Spinal cord (tissue), 10 donors: ENCODE data around the gene KCTD12. TPM values are rescaled to one million over a fixed set of nuclear protein-coding genes. Genes with fewer than 3 reads are reported as not detected.

ENCODE experiments used
- DNase-seq, 6 donors: peaks; one replicate each; pipeline versions ENCODE4 v3.0.0 to v3.0.0-alpha.2; 2013 to 2015; ENCODE audit warnings: low spot score in 6 of 6, low read depth in 4 of 6
- H3K27ac ChIP-seq: one replicate; pipeline ENCODE4 v1.5.1; 2013; ENCODE audit warnings: low read depth, low read length, control low read depth
- H3K27me3 ChIP-seq: one replicate; pipeline ENCODE4 v1.6.1; 2013; ENCODE audit warnings: low read length; ENCODE audit not compliant: control insufficient read depth, insufficient read depth
- H3K36me3 ChIP-seq: one replicate; pipeline ENCODE4 v1.6.1; 2013; ENCODE audit warnings: low read length; ENCODE audit not compliant: control insufficient read depth, insufficient read depth
- H3K4me1 ChIP-seq: one replicate; pipeline ENCODE4 v1.6.1; 2013; ENCODE audit warnings: low read length; ENCODE audit not compliant: control insufficient read depth, insufficient read depth
- H3K4me3 ChIP-seq: one replicate; pipeline ENCODE4 v1.5.1; 2013; ENCODE audit warnings: low read depth, low read length, control low read depth
- H3K9me3 ChIP-seq: one replicate; pipeline ENCODE4 v1.6.1; 2013; ENCODE audit warnings: low read length; ENCODE audit not compliant: control insufficient read depth, insufficient read depth
- WGBS: methylation state at CpG from one replicate; pipeline ENCODE4 v1.1.5; 2013; ENCODE audit warnings: missing lambda C conversion rate; ENCODE audit not compliant: insufficient coverage; 5-methylcytosine and 5-hydroxymethylcytosine counted together
- long read RNA-seq, 4 donors: transcript quantifications; one replicate each; lab custom pipeline, GENCODE V29; 2026
- polyA plus RNA-seq, 2 donors: library from polyadenylated mRNA; unstranded; fragments of 120-200 nt; gene quantifications; one replicate each; pipeline ENCODE4 v1.2.1, GENCODE V29; 2013; ENCODE audit not compliant: insufficient read length in 2 of 2
- total RNA-seq, 2 donors: library from RNA; depleted of rRNA in 1 of 2; stranded (reverse); fragments of 120-200 nt in 1 of 2; fragments of >200 nt in 1 of 2; gene quantifications; one replicate each; pipeline versions ENCODE4 v1.2.3 to v1.2.4, GENCODE V29; 2013 to 2014
- donor health status: healthy.

The KCTD12 gene
- 100 to 1,000 TPM in 1 of 2 donors, 10 to 100 TPM in 1; 78.7 to 155 TPM for total RNA-seq
- polyA plus RNA-seq, result 100 to 1,000 TPM in 1 of 2 donors, 10 to 100 TPM in 1; 81.5 to 111 TPM
- long read RNA-seq, donor 1, full-length matches to known transcripts, result 77 of 77 reads
- long read RNA-seq, donor 1, partial matches to known transcripts, result 0 of 77 reads
- long read RNA-seq, donor 1, other reads (novel, unspliced or antisense), result 0 of 77 reads
- long read RNA-seq, donor 2, full-length matches to known transcripts, result 28 of 28 reads
- long read RNA-seq, donor 2, partial matches to known transcripts, result 0 of 28 reads
- long read RNA-seq, donor 2, other reads (novel, unspliced or antisense), result 0 of 28 reads
- long read RNA-seq, donor 3, full-length matches to known transcripts, result 89 of 89 reads
- long read RNA-seq, donor 3, partial matches to known transcripts, result 0 of 89 reads
- long read RNA-seq, donor 3, other reads (novel, unspliced or antisense), result 0 of 89 reads
- long read RNA-seq, donor 4, full-length matches to known transcripts, result 158 of 158 reads
- long read RNA-seq, donor 4, partial matches to known transcripts, result 0 of 158 reads
- long read RNA-seq, donor 4, other reads (novel, unspliced or antisense), result 0 of 158 reads

DNA sequence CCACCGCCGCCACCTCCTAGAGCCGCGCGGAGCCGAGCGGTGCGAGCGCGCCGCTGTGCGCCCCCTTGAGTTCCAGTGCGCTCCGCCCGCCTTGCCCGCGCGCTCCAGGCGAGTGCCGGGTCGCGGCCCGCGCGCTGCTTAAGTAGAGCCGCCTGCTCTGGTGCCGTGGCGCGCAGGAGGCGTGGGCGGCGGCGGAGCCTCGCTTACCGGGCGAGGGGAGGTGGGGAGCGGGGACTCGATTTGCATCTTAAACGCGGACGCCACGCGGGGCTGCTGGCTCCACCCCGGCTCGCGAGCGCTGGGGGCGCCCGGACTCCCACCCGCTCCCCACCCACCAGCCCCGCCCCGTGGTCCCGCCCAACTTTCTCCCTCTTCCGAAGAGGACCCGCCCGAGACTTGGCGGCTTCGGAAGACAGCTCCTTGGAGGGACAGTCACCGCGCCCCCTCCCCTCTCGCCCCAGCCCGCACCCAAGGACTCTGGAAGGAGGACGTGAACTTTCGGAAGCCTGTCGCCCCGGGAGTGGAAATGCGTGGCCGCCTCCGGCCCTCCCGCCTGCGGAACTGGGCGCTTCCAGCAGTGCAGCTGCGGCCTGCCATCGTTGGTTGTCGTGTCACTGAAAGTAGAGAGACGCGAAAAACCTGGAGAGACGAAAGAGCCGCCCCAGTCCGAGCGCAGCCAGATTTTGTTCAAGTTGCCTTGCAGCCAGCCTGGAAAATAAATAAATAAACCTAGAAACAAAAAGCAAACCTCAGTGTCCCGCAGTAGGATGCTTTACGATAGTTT is at the start of gene KCTD12:
TSS of gene KCTD12 (minus strand) at position 114 of the 784 bp plus-strand sequence. CDS start 257 bp downstream, outside the sequence.
- DNase-seq, result peak; percentile 53 to 93 (median 66)
- Histone ChIP-seq H3K27ac (peak within 1 kb of the TSS; percentile 93), H3K36me3 (no peaks in the 10 kb centered on the region), H3K27me3 (peaks cover 6% of the 10 kb centered on the region), H3K4me3 (peak within 1 kb of the TSS; percentile 87), H3K4me1 (peaks cover 17% of the 10 kb centered on the region), H3K9me3 (no peaks in the 10 kb centered on the region)
- under 1% methylated on average over 80 of the region's 83 CpGs for WGBS

DNA sequence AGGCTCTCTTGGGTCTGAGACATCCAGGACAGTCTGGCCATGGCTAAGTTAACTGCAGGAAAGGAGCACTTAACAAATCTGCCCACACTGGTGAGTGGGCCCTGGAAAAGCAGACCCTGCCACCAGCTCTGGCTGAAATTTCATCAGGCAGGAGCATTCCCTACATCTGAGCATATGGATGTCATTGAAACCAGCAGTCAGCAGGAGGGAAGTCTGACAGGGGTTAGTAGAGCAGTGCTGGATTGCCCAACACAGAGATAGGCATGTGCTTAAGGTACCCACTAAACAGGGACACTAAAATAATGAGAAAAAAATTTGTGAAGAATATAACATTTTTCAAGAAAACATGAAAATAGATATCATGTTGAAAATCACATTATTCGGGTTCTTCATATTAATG is 48.5 kb upstream of the KCTD12 start:
- Histone ChIP-seq H3K4me1 (no peaks in the 10 kb centered on the region), H3K4me3 (no peak overlapping the region), H3K27ac (no peak overlapping the region), H3K36me3 (no peaks in the 10 kb centered on the region), H3K9me3 (peaks cover 1% of the 10 kb centered on the region), H3K27me3 (no peaks in the 10 kb centered on the region)
- WGBS, result no CpG with 5 or more reads among the region's 1 CpG
- DNase-seq, result no peak

DNA sequence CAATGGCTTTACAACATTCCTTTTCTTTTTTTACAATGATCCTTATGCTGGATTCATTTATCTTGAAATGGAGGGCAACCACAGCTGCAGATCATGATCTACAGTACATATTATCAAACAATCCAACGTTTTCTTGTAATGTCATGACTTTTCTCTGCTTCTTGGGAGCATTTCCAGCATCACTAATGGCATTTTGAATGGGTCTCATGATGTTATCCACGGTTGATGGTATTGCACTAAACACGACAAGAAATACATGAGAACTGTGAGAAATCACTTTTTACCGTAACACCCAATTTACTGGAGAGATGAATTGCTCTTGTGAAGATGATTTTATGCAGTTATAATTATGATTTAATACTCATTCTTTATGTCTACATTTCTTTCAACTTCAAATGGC is 45.9 kb upstream of the KCTD12 start:
- H3K4me3 ChIP-seq, result no peak overlapping the region
- no peak overlapping the region for H3K27ac ChIP-seq
- 40% methylated on average over 1 of the region's 4 CpGs for WGBS
- H3K9me3 ChIP-seq, result peaks cover 1% of the 10 kb centered on the region
- H3K27me3 ChIP-seq, result no peaks in the 10 kb centered on the region
- H3K36me3 ChIP-seq, result no peaks in the 10 kb centered on the region
- DNase-seq, result peak in 1 of 6 donors; percentile 46
- H3K4me1 ChIP-seq, result no peaks in the 10 kb centered on the region

DNA sequence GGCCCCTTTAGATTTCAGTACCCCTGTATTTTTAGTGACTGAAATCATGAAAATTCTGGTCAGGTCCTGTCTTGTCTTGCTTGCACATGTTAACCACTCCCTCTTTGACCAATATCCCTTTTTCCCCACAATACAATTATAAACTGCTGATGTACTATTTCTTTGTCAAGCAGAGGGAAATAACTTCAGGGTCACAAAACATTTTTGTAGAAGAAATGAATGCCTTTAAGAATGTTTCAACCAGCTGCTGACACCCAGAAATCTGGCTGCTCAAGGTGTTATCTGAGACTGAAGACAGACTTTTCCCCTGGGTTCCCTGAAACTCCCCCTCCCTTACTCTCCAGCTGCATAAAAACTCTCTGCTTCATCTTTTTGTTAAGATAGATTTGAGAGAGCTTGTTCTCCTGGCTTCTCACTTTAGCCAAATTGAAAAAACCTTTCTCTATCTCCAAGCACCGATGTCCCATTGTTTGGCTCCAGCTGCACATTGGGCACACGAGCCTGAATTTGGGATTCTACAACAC is 43.7 kb upstream of the KCTD12 start:
- Histone ChIP-seq H3K4me3 (no peak overlapping the region), H3K27me3 (no peaks in the 10 kb centered on the region), H3K9me3 (peaks cover 1% of the 10 kb centered on the region), H3K27ac (no peak overlapping the region), H3K36me3 (no peaks in the 10 kb centered on the region), H3K4me1 (no peaks in the 10 kb centered on the region)
- no CpG with 5 or more reads among the region's 2 CpGs for WGBS
- DNase-seq, result no peak

DNA sequence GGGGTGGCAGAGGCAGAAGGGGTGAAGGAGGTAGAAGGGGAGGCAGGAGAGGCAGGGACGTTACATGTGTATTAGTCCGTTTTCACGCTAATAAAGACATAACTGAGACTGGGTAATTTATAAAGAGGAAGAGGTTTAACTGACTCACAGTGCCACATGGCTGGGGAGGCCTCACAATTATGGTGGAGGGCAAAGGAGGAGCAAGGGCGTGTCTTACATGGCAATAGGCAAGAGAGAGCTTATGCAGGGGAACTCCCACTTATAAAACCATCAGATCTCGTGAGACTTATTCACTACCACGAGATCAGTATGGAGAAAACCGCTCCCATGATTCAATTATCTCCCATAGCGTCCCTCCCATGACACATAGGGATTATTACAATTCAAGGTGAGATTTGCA is 43.1 kb upstream of the KCTD12 start:
- no CpG with 5 or more reads among the region's 8 CpGs for WGBS
- DNase-seq, result no peak
- Histone ChIP-seq H3K36me3 (no peaks in the 10 kb centered on the region), H3K4me3 (no peak overlapping the region), H3K9me3 (peaks cover 1% of the 10 kb centered on the region), H3K27me3 (no peaks in the 10 kb centered on the region), H3K27ac (no peak overlapping the region), H3K4me1 (no peaks in the 10 kb centered on the region)

DNA sequence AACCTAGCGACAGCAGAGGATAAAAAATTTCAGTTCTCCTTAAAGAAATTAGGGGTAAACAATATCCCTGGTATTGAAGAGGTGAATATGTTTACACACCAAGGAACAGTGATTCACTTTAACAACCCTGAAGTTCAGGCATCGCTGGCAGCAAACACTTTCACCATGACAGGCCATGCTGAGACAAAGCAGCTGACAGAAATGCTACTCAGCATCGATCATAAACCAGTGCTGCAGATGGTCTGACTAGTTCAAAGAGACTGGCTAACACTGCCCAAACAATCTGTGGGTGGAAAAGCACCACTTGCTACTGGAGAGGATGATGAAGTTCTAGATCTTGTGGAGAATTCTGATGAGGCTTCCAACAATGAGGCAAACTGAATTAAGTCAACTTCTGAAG is 42.3 kb upstream of the KCTD12 start:
- no peak for DNase-seq
- Histone ChIP-seq H3K4me1 (no peaks in the 10 kb centered on the region), H3K27ac (no peak overlapping the region), H3K27me3 (no peaks in the 10 kb centered on the region), H3K36me3 (no peaks in the 10 kb centered on the region), H3K4me3 (no peak overlapping the region), H3K9me3 (peaks cover 1% of the 10 kb centered on the region)
- WGBS, result 100% methylated on average over 1 of the region's 3 CpGs

DNA sequence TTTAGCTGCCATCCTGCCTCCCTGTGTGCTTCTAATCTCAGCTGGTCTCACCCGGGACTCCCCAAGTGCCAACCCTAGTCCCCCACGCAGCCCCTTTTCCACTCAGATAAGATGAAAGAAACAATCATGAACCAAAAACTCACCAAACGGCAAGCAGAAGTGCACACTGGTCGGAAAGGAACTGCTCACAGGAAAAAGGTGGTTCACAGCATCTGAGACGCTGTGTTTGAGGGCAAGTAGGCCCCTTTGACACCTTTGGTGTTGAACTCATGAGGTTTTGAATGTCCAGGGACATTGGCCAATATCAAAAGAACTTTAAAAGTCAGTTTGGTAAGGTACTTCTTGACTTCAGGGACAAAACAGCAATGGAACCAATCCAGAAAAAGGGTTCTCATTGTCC is 41.8 kb upstream of the KCTD12 start:
- no peak for DNase-seq
- Histone ChIP-seq H3K4me3 (no peak overlapping the region), H3K27me3 (no peaks in the 10 kb centered on the region), H3K27ac (no peak overlapping the region), H3K36me3 (no peaks in the 10 kb centered on the region), H3K4me1 (no peaks in the 10 kb centered on the region), H3K9me3 (peaks cover 1% of the 10 kb centered on the region)
- WGBS, result 86% methylated on average over 3 of the region's 5 CpGs

DNA sequence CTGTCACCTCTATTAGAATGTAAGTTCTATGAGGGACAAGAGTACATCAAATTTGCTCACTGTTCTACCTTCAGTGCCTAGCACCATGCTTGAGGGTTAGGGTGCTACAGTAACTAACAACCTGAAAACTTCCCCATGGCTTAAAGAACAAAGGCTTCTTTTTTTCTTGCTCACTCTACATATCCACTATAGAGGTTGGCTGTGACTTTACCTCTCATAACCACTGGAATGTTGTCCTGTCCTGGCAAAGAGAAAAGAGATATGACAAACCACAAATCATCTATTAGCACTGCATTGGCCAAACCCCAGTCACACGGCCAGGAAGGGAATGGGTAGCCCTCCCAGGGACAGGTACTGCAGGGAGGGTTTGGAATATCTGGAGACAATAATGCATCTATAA is 38.9 kb upstream of the KCTD12 start:
- no peak overlapping the region for H3K27ac ChIP-seq
- H3K27me3 ChIP-seq, result no peaks in the 10 kb centered on the region
- DNase-seq, result no peak
- H3K4me1 ChIP-seq, result no peaks in the 10 kb centered on the region
- no CpG with 5 or more reads among the region's 1 CpG for WGBS
- no peak overlapping the region for H3K4me3 ChIP-seq
- no peaks in the 10 kb centered on the region for H3K9me3 ChIP-seq
- H3K36me3 ChIP-seq, result no peaks in the 10 kb centered on the region

DNA sequence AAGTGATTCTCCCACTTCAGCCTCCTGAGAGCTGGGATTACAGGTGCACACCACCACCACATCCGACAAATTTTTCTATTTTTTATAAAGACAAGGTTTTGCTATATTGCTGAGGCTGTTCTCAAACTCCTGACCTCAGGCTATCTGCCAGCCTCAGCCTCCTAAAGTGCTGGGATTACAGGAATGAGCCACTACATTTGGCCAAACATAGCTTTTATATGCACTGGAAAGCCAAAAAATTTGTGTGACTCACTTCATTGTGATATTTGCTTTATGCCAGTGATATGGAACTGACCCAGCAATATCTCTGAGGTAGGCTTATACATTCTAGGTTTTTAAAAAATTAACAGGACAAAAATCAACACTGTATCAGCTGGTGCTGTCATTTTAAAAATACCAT is 35.3 kb upstream of the KCTD12 start:
- Histone ChIP-seq H3K4me1 (no peaks in the 10 kb centered on the region), H3K27me3 (no peaks in the 10 kb centered on the region), H3K4me3 (no peak overlapping the region), H3K27ac (no peak overlapping the region), H3K9me3 (no peaks in the 10 kb centered on the region), H3K36me3 (no peaks in the 10 kb centered on the region)
- no CpG with 5 or more reads among the region's 1 CpG for WGBS
- no peak for DNase-seq
